Neuron (in vitro differentiated cells): ENCODE results near the gene TNFAIP1.

Source experiments
- H2AFZ ChIP-seq: one replicate; pipeline ENCODE4 v1.6.1; 2013; ENCODE audit warnings: low read depth, mild to moderate bottlenecking, inconsistent platforms, low read length, moderate library complexity
- H3K27me3 ChIP-seq: one replicate; pipeline ENCODE4 v1.6.1; 2013; ENCODE audit warnings: low read length; ENCODE audit not compliant: insufficient read depth
- H3K36me3 ChIP-seq: one replicate; pipeline ENCODE4 v1.6.1; 2013; ENCODE audit warnings: low read length; ENCODE audit not compliant: insufficient read depth
- H3K4me1 ChIP-seq: one replicate; pipeline ENCODE4 v1.6.1; 2013; ENCODE audit warnings: low read length; ENCODE audit not compliant: insufficient read depth
- H3K4me3 ChIP-seq: 2 replicates; pipeline ENCODE4 v1.5.1; 2013; ENCODE audit warnings: mild to moderate bottlenecking, low read length, moderate library complexity
- H3K9me3 ChIP-seq: one replicate; pipeline ENCODE4 v1.6.1; 2013; ENCODE audit warnings: low read length

TNFAIP1 gene

DNA sequence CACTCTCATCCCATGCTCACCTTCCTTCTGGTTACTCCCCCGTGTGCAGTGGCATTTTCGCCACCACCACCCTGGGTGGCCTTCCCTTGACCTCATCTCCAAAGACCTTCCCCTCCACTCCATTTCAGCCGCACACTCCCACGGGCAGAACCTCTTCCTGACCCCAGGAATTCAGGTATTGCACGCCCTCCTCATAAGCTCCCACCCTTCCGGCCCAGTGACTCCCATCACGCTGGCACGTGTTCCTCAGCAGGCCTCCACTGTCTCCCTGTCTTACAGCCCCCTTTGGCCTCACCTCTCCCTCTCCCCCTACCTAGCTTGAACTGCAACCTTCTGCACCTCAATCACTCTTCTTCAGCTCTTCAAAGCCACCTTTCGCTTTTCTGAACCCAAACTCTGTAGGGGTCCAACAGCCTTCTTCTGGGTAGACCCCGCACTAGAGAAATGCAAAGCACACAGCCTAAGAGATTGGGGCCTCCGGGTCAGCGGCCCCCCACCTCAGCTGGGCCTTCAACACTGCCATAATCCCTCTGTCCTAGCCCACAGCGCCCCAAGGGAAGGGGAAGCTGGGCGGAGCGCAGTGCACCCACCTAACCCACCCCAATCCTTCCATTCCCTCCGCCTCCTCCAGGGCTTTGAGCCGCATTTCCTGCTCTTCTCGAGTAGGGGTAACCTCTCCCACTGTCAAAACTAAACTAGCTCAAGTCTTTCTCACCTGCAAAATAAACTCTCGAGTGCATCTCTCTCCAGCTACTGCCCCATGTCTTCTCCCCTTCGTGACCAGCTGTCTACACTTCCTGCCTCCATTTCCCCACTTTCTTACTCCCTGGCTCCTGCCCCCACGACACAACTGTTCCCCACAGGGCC is 18.2 kb upstream of the TNFAIP1 start:
- Histone ChIP-seq H3K4me3 (peak overlapping the region; percentile 59), H3K9me3 (no peaks in the 10 kb centered on the region), H3K36me3 (peaks cover 8% of the 10 kb centered on the region)

DNA sequence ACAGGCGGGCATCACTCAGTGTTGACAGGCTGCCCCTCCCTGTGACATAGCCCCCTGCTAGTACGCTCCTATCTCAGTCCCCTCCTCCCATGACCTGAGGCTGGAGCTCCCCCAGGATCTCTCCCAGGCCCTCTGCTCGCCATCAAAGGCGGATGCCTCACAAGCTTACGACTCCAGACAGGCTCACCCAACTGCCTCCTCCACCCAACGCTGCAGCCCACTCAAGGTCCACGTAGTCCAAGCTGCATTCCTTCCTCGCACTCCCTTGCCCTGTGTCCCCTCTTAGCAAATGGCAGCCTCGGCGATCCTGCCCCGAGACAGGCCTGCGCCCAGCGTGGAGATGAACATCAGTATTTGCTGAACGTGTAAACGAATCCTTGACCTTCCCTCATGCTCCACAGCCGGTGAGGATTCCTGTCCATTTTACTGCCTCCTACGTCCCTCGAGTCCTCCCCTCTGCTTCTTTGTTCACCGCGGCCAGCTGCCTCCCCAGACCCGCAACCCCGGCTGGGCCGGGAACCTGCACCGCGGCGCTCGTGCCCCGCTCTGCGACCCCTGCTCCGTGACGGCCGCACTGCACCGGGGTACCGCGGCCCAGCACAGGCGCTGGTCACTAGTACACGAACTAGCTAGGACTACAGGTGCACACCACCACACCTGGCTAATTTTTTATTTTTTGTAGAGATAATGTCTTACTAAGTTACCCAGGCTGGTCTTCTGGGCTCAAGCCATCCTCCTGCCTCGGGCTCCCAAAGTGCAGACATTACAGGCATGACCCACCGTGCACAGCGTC is 17.4 kb upstream of the TNFAIP1 start:
- H3K4me1 ChIP-seq = peaks cover 30% of the 10 kb centered on the region

More for the DNA sequence above, 18.2 kb upstream of the TNFAIP1 start:
- H3K4me1 ChIP-seq = peaks cover 30% of the 10 kb centered on the region
- H2AFZ ChIP-seq = peak overlapping the region; percentile 53
- no peaks in the 10 kb centered on the region for H3K27me3 ChIP-seq

GRCh38 chr17:28318759-28319597 is 16.6 kb upstream of the TNFAIP1 start, which contains the start of gene TMEM97:
TMEM97 (plus strand) TSS chr17:28319200; CDS start chr17:28319240, 40 bp downstream.
- peak within 1 kb of the TSS; percentile 59 for H3K4me3 ChIP-seq
- peaks cover 8% of the 10 kb centered on the region for H3K36me3 ChIP-seq
- peaks cover 33% of the 10 kb centered on the region for H3K4me1 ChIP-seq
- H3K9me3 ChIP-seq = no peaks in the 10 kb centered on the region
- no peaks in the 10 kb centered on the region for H3K27me3 ChIP-seq
- peak within 1 kb of the TSS; percentile 53 for H2AFZ ChIP-seq

More for the DNA sequence above, 17.4 kb upstream of the TNFAIP1 start:
- Histone ChIP-seq H3K27me3 (no peaks in the 10 kb centered on the region), H3K4me3 (peak overlapping the region; percentile 59), H3K9me3 (no peaks in the 10 kb centered on the region), H2AFZ (peak overlapping the region; percentile 53), H3K36me3 (peaks cover 8% of the 10 kb centered on the region)

DNA sequence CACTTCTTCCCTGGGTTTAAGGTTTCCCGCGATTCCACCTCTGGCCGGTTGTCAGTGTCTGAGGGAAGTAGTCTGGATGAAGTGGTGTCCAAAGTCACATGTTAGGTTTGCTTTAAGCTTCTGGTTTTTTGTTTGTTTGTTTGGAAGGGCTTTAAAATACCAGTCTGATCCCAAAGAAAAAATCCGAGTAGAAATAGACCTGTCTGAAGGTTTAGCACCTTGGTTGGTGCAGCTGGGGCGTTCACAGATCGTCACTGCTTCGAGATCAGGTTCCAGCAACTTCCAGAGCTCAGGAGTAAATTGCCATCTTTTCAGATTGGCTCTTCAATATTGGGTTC is 16.0 kb upstream of the TNFAIP1 start:
- Histone ChIP-seq H3K9me3 (no peaks in the 10 kb centered on the region), H3K4me1 (peaks cover 36% of the 10 kb centered on the region), H2AFZ (peak overlapping the region; percentile 31), H3K4me3 (peak overlapping the region; percentile 59), H3K36me3 (peaks cover 8% of the 10 kb centered on the region), H3K27me3 (no peaks in the 10 kb centered on the region)

- no peak overlapping the region for H2AFZ ChIP-seq
- peak overlapping the region; percentile 59 for H3K4me3 ChIP-seq
- H3K4me1 ChIP-seq = peaks cover 36% of the 10 kb centered on the region
- H3K9me3 ChIP-seq = no peaks in the 10 kb centered on the region
- H3K27me3 ChIP-seq = no peaks in the 10 kb centered on the region
- peaks cover 14% of the 10 kb centered on the region for H3K36me3 ChIP-seq
These were observed 15.1 kb upstream of the TNFAIP1 start for GRCh38 chr17:28320215-28321061.

DNA sequence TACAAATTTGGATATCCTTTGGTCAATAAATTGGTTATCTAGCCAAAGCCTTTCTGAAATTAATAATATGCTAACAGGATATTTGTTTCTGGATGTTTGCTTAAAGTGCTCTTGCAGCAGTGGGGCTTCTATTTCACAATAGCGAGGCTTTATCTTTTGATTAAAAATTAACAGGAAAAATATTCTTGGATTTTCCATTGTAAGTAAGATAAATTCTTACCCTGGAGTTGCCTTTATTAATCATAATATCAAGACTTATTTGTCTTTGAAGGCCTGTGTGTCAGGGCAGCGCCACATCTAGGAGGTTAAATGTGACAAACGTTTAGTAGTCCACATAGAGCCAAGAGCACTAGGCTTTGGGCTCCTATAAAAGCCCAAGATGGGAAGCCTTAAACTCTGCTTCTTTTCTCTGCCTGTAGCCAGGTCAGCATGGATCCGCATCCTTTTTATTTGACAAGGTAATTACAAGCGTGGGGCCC is 11.3 kb upstream of the TNFAIP1 start:
- H3K4me3 ChIP-seq = no peak overlapping the region
- H3K4me1 ChIP-seq = peaks cover 40% of the 10 kb centered on the region
- H2AFZ ChIP-seq = no peak overlapping the region
- no peaks in the 10 kb centered on the region for H3K9me3 ChIP-seq
- no peaks in the 10 kb centered on the region for H3K27me3 ChIP-seq
- H3K36me3 ChIP-seq = peaks cover 51% of the 10 kb centered on the region

DNA sequence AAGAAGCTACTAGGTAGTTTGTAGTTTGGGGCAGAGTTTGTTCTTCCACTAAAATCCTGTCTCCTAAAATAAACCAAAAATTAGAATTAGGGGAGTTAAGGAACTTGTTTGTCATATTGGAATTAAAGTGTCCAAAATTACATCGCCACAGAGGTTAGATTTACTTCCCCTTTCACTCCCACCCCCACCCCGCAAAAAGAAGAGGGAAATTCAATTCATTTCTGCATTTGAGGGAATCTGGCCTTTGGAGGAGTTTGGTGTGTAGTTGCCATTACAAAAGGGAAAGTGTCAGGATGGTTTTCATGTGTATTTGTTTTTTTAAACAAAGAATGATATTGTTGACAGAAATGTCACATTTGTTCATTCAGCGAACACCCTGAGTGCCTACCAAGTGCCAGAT is 10.8 kb upstream of the TNFAIP1 start:
- no peaks in the 10 kb centered on the region for H3K9me3 ChIP-seq
- no peak overlapping the region for H3K4me3 ChIP-seq
- peaks cover 40% of the 10 kb centered on the region for H3K4me1 ChIP-seq
- no peak overlapping the region for H2AFZ ChIP-seq
- peaks cover 53% of the 10 kb centered on the region for H3K36me3 ChIP-seq
- no peaks in the 10 kb centered on the region for H3K27me3 ChIP-seq

DNA sequence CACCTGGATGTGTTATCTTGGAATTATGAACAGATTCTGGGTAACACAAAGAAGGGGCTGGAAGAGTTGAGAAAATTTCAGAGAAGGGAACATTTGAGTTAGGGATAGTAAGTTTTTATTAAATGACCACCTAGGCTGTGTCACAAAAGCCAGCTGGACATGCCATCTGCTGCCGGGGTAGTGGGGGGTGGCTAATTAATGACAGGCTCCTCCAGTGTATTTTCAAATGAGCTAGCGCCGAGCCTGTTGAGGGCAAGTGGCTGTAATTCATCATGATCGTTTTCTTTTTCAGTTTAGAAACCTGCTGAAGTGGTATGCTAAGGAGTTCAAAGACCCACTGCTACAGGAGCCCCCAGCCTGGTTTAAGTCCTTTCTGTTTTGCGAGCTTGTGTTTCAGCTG is 10.3 kb upstream of the TNFAIP1 start:
- Histone ChIP-seq H3K36me3 (peaks cover 53% of the 10 kb centered on the region), H3K27me3 (no peaks in the 10 kb centered on the region)

DNA sequence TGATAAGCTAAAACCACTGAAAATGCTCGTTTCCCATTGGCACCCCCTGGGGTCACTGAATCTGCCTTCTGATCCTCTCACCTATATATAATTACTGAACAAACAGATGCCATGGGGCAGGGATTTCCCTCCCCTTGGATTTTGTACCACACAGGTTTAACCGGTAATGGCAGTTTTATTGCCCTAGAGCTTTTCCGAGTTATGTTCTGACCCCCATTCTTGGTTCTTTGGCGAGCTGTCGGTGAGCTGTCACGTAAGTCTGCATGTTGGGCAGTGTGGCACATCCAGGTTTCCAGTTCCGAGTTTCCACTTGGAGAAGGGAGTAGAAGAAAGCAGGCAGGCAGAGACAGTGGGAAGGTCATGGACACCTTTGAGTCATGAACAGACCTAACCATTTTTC is 9.4 kb upstream of the TNFAIP1 start:
- H3K36me3 ChIP-seq = peaks cover 55% of the 10 kb centered on the region

More for the DNA sequence above, 10.3 kb upstream of the TNFAIP1 start:
- Histone ChIP-seq H3K4me1 (peaks cover 36% of the 10 kb centered on the region), H3K9me3 (no peaks in the 10 kb centered on the region), H3K4me3 (no peak overlapping the region), H2AFZ (no peak overlapping the region)

DNA sequence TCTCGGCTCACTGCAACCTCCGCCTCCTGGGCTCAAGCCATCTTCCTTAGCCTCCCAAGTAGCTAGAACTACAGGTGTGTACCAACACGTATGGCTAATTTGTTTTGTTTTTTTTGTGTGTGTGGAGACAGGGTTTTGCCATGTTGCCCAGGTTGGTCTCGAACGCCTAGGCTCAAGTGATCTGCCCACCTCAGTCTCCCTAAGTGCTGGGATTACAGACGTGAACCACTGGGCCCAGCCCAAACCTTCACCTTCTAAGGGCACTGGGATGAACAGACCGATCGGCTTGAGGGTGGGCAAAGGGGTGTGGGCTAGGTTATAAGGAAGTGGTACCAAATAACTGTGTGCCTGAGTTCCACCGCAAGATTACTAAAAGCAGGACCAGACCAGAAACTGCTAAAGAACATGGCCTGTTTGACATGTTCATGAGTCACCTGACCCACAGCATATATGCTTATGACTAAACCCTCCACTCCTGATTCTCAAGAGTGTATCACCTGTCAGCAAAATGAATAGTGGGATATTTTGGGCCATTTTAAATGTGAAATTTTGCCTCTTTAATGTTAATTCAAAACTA is 8.4 kb upstream of the TNFAIP1 start:
- no peaks in the 10 kb centered on the region for H3K27me3 ChIP-seq
- no peak overlapping the region for H3K4me3 ChIP-seq
- H3K9me3 ChIP-seq = no peaks in the 10 kb centered on the region
- H2AFZ ChIP-seq = no peak overlapping the region
- peaks cover 58% of the 10 kb centered on the region for H3K36me3 ChIP-seq
- peaks cover 22% of the 10 kb centered on the region for H3K4me1 ChIP-seq

More for the DNA sequence above, 9.4 kb upstream of the TNFAIP1 start:
- Histone ChIP-seq H2AFZ (no peak overlapping the region), H3K27me3 (no peaks in the 10 kb centered on the region), H3K4me1 (peaks cover 28% of the 10 kb centered on the region), H3K9me3 (no peaks in the 10 kb centered on the region), H3K4me3 (no peak overlapping the region)

- no peak overlapping the region for H2AFZ ChIP-seq
- peaks cover 60% of the 10 kb centered on the region for H3K36me3 ChIP-seq
- H3K9me3 ChIP-seq = no peaks in the 10 kb centered on the region
- H3K4me3 ChIP-seq = no peak overlapping the region
- peaks cover 22% of the 10 kb centered on the region for H3K4me1 ChIP-seq
- H3K27me3 ChIP-seq = no peaks in the 10 kb centered on the region
These were observed 7.9 kb upstream of the TNFAIP1 start for GRCh38 chr17:28327709-28328108.
